Endothelial cell of umbilical vein (primary cell): Measurements from ENCODE around the gene TIPRL. TPM values are rescaled to one million over a fixed set of nuclear protein-coding genes. Genes with fewer than 3 reads are reported as not detected.

Experiments used
- BruUV-seq: library from RNA; stranded (reverse); fragments of 400-500 nt; replicated peaks from 2 replicates; lab custom pipeline; 2021; lab: Mats Ljungman, UMichigan
- CTCF ChIA-PET: fragments of 300-600, 350-600 bp; sonication (Branson Sonifier 250); formaldehyde crosslinking; loops from one replicate; lab custom pipeline; 2021; ENCODE audit warnings: antibody characterized with exemption, inconsistent platforms; lab: Charles Lee
- POLR2A ChIA-PET: fragments of 300-600, 350-600 bp; sonication (Branson Sonifier 250); formaldehyde crosslinking; loops from one replicate; lab custom pipeline; 2021; ENCODE audit warnings: antibody characterized with exemption, inconsistent platforms; lab: Charles Lee
- DNase-seq: peaks from one replicate; pipeline ENCODE4 v3.0.0-alpha.2; 2011; ENCODE audit warnings: low read depth, low spot score
- FAIRE-seq: peaks from 2 replicates; lab custom pipeline; 2011; peaks lifted over from hg19 to GRCh38; lab: Jason Lieb, UNC
- H2AFZ ChIP-seq: 2 replicates; pipeline ENCODE4 v1.6.0; 2012; ENCODE audit warnings: low read depth, low read length, control low read depth, inconsistent platforms
- H3K27ac ChIP-seq: 2 replicates; pipeline ENCODE4 v1.5.1; 2011; ENCODE audit warnings: low read depth, mild to moderate bottlenecking, control low read depth, low read length, moderate library complexity; ENCODE audit not compliant: insufficient read depth
- H3K27me3 ChIP-seq, 2 experiments: 2 replicates each; pipeline versions ENCODE4 v1.6.0 to v1.6.1; 2011; ENCODE audit warnings: low read length in 2 of 2, mixed read lengths in 1 of 2; ENCODE audit not compliant: control insufficient read depth in 2 of 2, insufficient read depth in 2 of 2
- H3K36me3 ChIP-seq, 2 experiments: 2 replicates in 1 of 2; 3 replicates in 1 of 2; pipeline ENCODE4 v1.5.1; 2011; ENCODE audit warnings: low read length in 2 of 2, mild to moderate bottlenecking in 1 of 2, moderate library complexity in 1 of 2; ENCODE audit not compliant: control insufficient read depth in 2 of 2, insufficient read depth in 2 of 2; ENCODE audit errors: extremely low read depth in 1 of 2
- H3K4me1 ChIP-seq: 3 replicates; pipeline ENCODE4 v1.5.1; 2011; ENCODE audit warnings: mild to moderate bottlenecking, low read length; ENCODE audit not compliant: control insufficient read depth, insufficient read depth; ENCODE audit errors: extremely low read depth
- H3K4me2 ChIP-seq: 2 replicates; pipeline ENCODE4 v1.6.1; 2011; ENCODE audit warnings: low read length, control low read depth, mixed read lengths; ENCODE audit not compliant: insufficient read depth
- H3K4me3 ChIP-seq, 3 experiments: fragments of 200-600 bp in 1 of 3; sonication (generic), shearing (Covaris generic) in 1 of 3; replicated peaks in 1 of 3; 2 replicates each; pipeline ENCODE4 v1.5.1; 2011 to 2016; ENCODE audit warnings: control low read depth in 3 of 3, low read length in 3 of 3, mild to moderate bottlenecking in 2 of 3, inconsistent platforms in 1 of 3, low read depth in 1 of 3, moderate library complexity in 1 of 3; ENCODE audit not compliant: insufficient read depth in 1 of 3
- H3K79me2 ChIP-seq: 2 replicates; pipeline ENCODE4 v1.6.0; 2012; ENCODE audit warnings: low read length, inconsistent platforms; ENCODE audit not compliant: control insufficient read depth, insufficient read depth
- H3K9ac ChIP-seq: replicated peaks from 2 replicates; pipeline ENCODE3; 2011; ENCODE audit warnings: low read length, control low read depth; ENCODE audit not compliant: insufficient read depth; ENCODE audit errors: extremely low read depth
- H3K9me1 ChIP-seq: replicated peaks from 3 replicates; pipeline ENCODE4 v1.6.0; 2011; ENCODE audit warnings: mild to moderate bottlenecking, low read length; ENCODE audit not compliant: control insufficient read depth, insufficient read depth; ENCODE audit errors: extremely low read depth
- H3K9me3 ChIP-seq: replicated peaks from 2 replicates; pipeline ENCODE4 v1.5.1; 2012; ENCODE audit warnings: low read length, inconsistent platforms; ENCODE audit not compliant: control insufficient read depth, insufficient read depth
- H4K20me1 ChIP-seq: replicated peaks from 2 replicates; pipeline ENCODE3; 2011; ENCODE audit warnings: mild to moderate bottlenecking, low read length; ENCODE audit not compliant: control insufficient read depth, insufficient read depth; ENCODE audit errors: extremely low read depth
- EZH2 ChIP-seq: IDR thresholded peaks from 2 replicates; pipeline ENCODE4 v1.6.1; 2012; ENCODE audit warnings: borderline replicate concordance, low read depth, mild to moderate bottlenecking, moderate library complexity, low read length, inconsistent platforms; ENCODE audit not compliant: severe bottlenecking
- FOS ChIP-seq: IDR thresholded peaks from 2 replicates; pipeline ENCODE4 v1.6.1; 2011; ENCODE audit warnings: mild to moderate bottlenecking, low read length, moderate library complexity, borderline replicate concordance; ENCODE audit not compliant: insufficient read depth
- GATA2 ChIP-seq: IDR thresholded peaks from 2 replicates; pipeline ENCODE4 v1.7.0; 2011; ENCODE audit warnings: low read depth, mild to moderate bottlenecking, moderate library complexity, mixed read lengths, low read length; ENCODE audit not compliant: insufficient read length, insufficient read depth
- JUN ChIP-seq: IDR thresholded peaks from 2 replicates; pipeline ENCODE4 v1.6.1; 2011; ENCODE audit warnings: borderline replicate concordance, low read depth; ENCODE audit not compliant: insufficient read length, insufficient read depth
- MYC ChIP-seq: IDR thresholded peaks from one replicate; pipeline ENCODE4 v1.6.1; 2011; ENCODE audit warnings: mild to moderate bottlenecking, low read depth, low read length
- POLR2A ChIP-seq: IDR thresholded peaks from 2 replicates; pipeline ENCODE4 v1.6.1; 2012; ENCODE audit warnings: low read depth, mild to moderate bottlenecking, control low read depth, low read length
- POLR2AphosphoS5 ChIP-seq: IDR thresholded peaks from 2 replicates; pipeline ENCODE4 v1.6.1; 2012; ENCODE audit warnings: low read depth, mild to moderate bottlenecking, control low read depth, low read length, moderate library complexity; ENCODE audit not compliant: insufficient read depth
- dilution Hi-C: fragments of 300-500 bp; cut with MboI; formaldehyde crosslinking; loops from one replicate; pipeline ENCODE4 v1.15.0; 2019; ENCODE audit warnings: low sequenced_read_pairs; ENCODE audit not compliant: extremely low pct_ligation_motif_present
- intact Hi-C: fragments of 100-400 bp; cut with micrococcal nuclease; formaldehyde crosslinking; loops from one replicate; pipeline ENCODE4 v1.10.0; 2022
- polyA plus RNA-seq, 4 experiments: library from polyadenylated mRNA; depleted of rRNA in 3 of 4; stranded (reverse) in 3 of 4; unstranded in 1 of 4; fragments of >200 nt; gene quantifications; 2 replicates each; pipeline versions ENCODE4 v1.2.1 to v1.2.3, GENCODE V29; 2011 to 2012; ENCODE audit warnings: missing spikeins in 1 of 4
- total RNA-seq: library from RNA; stranded (reverse); gene quantifications from 2 replicates; pipeline ENCODE4 v1.2.3, GENCODE V29; 2021
- TF ChIP-seq, protein P1 (sequence below), 2 donors: IDR thresholded peaks; 1 replicate in 1 of 2; 2 replicates in 1 of 2; pipeline ENCODE4 v1.5.1; 2011; ENCODE audit warnings: low read length in 2 of 2, mild to moderate bottlenecking in 2 of 2, moderate library complexity in 2 of 2, control low read depth in 1 of 2, inconsistent platforms in 1 of 2, low read depth in 1 of 2; ENCODE audit not compliant: insufficient read depth in 1 of 2; ENCODE audit errors: extremely low read depth in 1 of 2
- TF ChIP-seq, protein P2 (sequence below): IDR thresholded peaks from 2 replicates; pipeline ENCODE4 v1.6.1; 2011; ENCODE audit not compliant: insufficient read depth, insufficient read length

The TIPRL gene
- total and polyA plus RNA-seq, 2 donors (not counting 3 experiments of a cell fraction or from before 2014, with no cell fraction given) = 14.0 to 45.8 TPM

DNA sequence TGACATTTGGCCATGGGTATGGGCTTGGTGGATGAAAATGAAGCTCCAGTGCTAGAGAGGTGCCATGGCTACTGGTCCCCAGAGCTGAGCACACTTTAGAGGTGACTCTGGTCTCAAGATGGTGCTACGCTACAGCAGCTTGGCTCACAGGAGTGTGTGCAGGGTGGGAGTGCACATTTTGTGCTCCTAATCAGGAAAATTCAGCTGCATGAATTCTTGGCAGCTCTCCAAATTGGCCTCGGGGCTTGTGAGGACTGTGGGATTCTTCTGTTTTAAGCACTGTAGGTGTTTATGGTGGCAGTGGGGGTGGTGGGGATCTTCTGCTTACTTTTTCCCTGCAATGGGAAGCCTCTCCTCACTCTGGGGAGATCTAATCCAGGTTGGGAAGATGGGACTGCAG, 17.3 kb upstream of the TIPRL start:
- no peaks in the 10 kb centered on the region for H3K36me3 ChIP-seq
- H3K4me3 ChIP-seq = no peak overlapping the region
- no peak overlapping the region for H3K4me2 ChIP-seq
- peaks cover 0 to 1% of the 10 kb centered on the region in 2 experiments for H3K27me3 ChIP-seq
- dilution Hi-C loops = no loop called here
- no TSS peak for BruUV-seq
- POLR2A ChIA-PET = no interaction called here
- H3K27ac ChIP-seq = no peak overlapping the region
- TF ChIP-seq MYC (no peak), FOS (no peak), EZH2 (no peak), GATA2 (no peak), POLR2A (no peak), JUN (no peak), POLR2AphosphoS5 (no peak)
- TF ChIP-seq, protein P1, sequence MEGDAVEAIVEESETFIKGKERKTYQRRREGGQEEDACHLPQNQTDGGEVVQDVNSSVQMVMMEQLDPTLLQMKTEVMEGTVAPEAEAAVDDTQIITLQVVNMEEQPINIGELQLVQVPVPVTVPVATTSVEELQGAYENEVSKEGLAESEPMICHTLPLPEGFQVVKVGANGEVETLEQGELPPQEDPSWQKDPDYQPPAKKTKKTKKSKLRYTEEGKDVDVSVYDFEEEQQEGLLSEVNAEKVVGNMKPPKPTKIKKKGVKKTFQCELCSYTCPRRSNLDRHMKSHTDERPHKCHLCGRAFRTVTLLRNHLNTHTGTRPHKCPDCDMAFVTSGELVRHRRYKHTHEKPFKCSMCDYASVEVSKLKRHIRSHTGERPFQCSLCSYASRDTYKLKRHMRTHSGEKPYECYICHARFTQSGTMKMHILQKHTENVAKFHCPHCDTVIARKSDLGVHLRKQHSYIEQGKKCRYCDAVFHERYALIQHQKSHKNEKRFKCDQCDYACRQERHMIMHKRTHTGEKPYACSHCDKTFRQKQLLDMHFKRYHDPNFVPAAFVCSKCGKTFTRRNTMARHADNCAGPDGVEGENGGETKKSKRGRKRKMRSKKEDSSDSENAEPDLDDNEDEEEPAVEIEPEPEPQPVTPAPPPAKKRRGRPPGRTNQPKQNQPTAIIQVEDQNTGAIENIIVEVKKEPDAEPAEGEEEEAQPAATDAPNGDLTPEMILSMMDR (IDR thresholded peaks at IDR 0.05; ENCODE audit: extremely low read depth in 1 of 2, insufficient read depth in 1 of 2, low read depth in 1 of 2, low read length in 2 of 2) = no peak
- TF ChIP-seq, protein P2, sequence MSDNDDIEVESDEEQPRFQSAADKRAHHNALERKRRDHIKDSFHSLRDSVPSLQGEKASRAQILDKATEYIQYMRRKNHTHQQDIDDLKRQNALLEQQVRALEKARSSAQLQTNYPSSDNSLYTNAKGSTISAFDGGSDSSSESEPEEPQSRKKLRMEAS = no peak
- intact Hi-C loops = no loop called here
- CTCF ChIA-PET = no interaction called here
- FAIRE-seq = no peak
- no peaks in the 10 kb centered on the region for H3K4me1 ChIP-seq
- no peaks in the 10 kb centered on the region for H4K20me1 ChIP-seq
- DNase-seq = no peak
- no peaks in the 10 kb centered on the region for H3K9me3 ChIP-seq
- H3K9ac ChIP-seq = no peak overlapping the region
- no peaks in the 10 kb centered on the region for H3K79me2 ChIP-seq
- no peak overlapping the region for H2AFZ ChIP-seq
- no peaks in the 10 kb centered on the region for H3K9me1 ChIP-seq
